ENCODE data around the gene SCYGR7.
"Not testable (repeated sequence)": the region's sequence is repeated elsewhere in the genome, so short reads cannot be mapped to it uniquely, and the experiment has no call there.

The SCYGR7 gene

GRCh38 chr2:227728035-227728434, at the start of gene SCYGR7:
Gene SCYGR7 (plus strand): TSS chr2:227728335. CDS start chr2:227728335, 0 bp downstream.
- DNase-seq, result no peak

GRCh38 chr2:227684258-227684657, 43.9 kb upstream of the SCYGR7 start:
- DNase-seq, result no peak

GRCh38 chr2:227687189-227687588, 40.9 kb upstream of the SCYGR7 start:
- no peak for DNase-seq

GRCh38 chr2:227696990-227697679, 31.0 kb upstream of the SCYGR7 start:
- no peak for DNase-seq

- DNase-seq, result no peak
These were observed 26.6 kb upstream of the SCYGR7 start for GRCh38 chr2:227701556-227701955.

GRCh38 chr2:227703280-227703732, 24.8 kb upstream of the SCYGR7 start:
- DNase-seq, result no peak

- DNase-seq, result no peak
These were observed 24.2 kb upstream of the SCYGR7 start for GRCh38 chr2:227703961-227704360.

GRCh38 chr2:227706859-227707258, 21.3 kb upstream of the SCYGR7 start:
- no peak for DNase-seq

GRCh38 chr2:227707390-227707789, 20.7 kb upstream of the SCYGR7 start:
- no peak for DNase-seq

GRCh38 chr2:227710986-227711385, 17.1 kb upstream of the SCYGR7 start:
- DNase-seq, result no peak

GRCh38 chr2:227713291-227713690, 14.8 kb upstream of the SCYGR7 start:
- DNase-seq, result no peak

- no peak for DNase-seq
These were observed 11.6 kb upstream of the SCYGR7 start for GRCh38 chr2:227716501-227716900.

GRCh38 chr2:227717687-227718567, 10.2 kb upstream of the SCYGR7 start, which contains the start of gene SLC19A3:
Gene SLC19A3 (minus strand): TSS chr2:227718028. CDS start chr2:227702318, 15,710 bp downstream.
- DNase-seq, result peak; percentile 32

GRCh38 chr2:227719641-227720040, 8.5 kb upstream of the SCYGR7 start:
- no peak for DNase-seq

- no peak for DNase-seq
These were observed 7.5 kb upstream of the SCYGR7 start for GRCh38 chr2:227720680-227721079.

- DNase-seq, result not testable (repeated sequence)
These were observed 5.3 kb upstream of the SCYGR7 start for GRCh38 chr2:227722821-227723220.

GRCh38 chr2:227724394-227725039, 3.6 kb upstream of the SCYGR7 start, which contains the start of gene SCYGR6:
Gene SCYGR6 (minus strand): TSS chr2:227724757. CDS start chr2:227724757, 0 bp downstream.
- no peak for DNase-seq

- DNase-seq, result no peak
These were observed 11.2 kb downstream of the SCYGR7 start for GRCh38 chr2:227739351-227739750.

- peak; percentile 29 for DNase-seq
These were observed 12.6 kb downstream of the SCYGR7 start for GRCh38 chr2:227740705-227741104.

GRCh38 chr2:227745594-227745993, 17.5 kb downstream of the SCYGR7 start, which contains the start of gene SCYGR8:
Gene SCYGR8 (plus strand): TSS chr2:227745894. CDS start chr2:227745894, 0 bp downstream.
- DNase-seq, result no peak

- no peak for DNase-seq
These were observed 19.9 kb downstream of the SCYGR7 start for GRCh38 chr2:227748079-227748478.

GRCh38 chr2:227756261-227756660, 28.1 kb downstream of the SCYGR7 start:
- not testable (repeated sequence) for DNase-seq
